ENCODE data around the gene ARHGAP11A.

ARHGAP11A gene

DNA sequence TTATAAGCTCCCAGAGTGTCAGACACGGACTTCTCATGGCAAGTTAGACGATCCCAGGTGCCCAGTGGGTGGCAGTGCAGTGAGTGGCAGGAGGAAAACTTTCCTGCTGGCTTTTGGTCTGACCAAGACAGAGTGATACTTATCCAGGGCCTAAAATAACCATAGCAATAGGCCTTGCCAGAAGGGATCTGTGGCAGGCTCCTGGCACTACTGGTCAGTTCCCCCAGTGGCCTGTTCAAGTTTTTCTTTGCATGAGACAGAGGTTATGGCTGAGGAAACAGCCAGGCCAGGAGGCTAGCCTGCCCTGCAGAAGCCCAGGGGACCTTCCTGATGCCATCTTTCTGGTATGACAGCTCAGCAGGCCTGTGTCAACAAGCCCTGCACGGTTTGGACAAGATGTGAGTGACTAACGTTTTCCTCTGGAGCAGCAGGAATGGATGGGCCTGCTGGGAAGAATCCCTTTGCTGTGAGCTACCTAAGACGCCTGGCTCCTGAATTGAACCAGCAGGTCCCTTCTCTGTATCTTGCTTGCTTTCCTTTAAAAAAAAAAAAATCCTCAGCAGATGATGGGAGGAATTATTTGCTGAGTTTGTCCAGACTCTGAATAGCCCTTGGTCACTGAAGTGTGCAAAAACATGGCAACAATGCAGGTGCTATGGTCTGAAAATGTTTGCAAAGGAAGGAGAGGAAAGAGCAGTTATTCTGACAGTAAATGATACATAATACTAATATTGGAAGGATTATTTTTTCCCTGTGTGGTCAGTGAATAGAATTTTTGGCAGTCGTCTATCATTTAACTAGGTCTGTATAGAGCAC is 44.2 kb downstream of the ARHGAP11A start:
- H3K4me3 ChIP-seq (ENCODE audit: low read length): no peak overlapping the region
- TF ChIP-seq, protein P1, sequence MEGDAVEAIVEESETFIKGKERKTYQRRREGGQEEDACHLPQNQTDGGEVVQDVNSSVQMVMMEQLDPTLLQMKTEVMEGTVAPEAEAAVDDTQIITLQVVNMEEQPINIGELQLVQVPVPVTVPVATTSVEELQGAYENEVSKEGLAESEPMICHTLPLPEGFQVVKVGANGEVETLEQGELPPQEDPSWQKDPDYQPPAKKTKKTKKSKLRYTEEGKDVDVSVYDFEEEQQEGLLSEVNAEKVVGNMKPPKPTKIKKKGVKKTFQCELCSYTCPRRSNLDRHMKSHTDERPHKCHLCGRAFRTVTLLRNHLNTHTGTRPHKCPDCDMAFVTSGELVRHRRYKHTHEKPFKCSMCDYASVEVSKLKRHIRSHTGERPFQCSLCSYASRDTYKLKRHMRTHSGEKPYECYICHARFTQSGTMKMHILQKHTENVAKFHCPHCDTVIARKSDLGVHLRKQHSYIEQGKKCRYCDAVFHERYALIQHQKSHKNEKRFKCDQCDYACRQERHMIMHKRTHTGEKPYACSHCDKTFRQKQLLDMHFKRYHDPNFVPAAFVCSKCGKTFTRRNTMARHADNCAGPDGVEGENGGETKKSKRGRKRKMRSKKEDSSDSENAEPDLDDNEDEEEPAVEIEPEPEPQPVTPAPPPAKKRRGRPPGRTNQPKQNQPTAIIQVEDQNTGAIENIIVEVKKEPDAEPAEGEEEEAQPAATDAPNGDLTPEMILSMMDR (IDR thresholded peaks at IDR 0.05; ENCODE audit: insufficient read depth, low read depth, low read length, missing control alignments): no peak
- DNase-seq (ENCODE audit: low read depth): peak; percentile 97

DNA sequence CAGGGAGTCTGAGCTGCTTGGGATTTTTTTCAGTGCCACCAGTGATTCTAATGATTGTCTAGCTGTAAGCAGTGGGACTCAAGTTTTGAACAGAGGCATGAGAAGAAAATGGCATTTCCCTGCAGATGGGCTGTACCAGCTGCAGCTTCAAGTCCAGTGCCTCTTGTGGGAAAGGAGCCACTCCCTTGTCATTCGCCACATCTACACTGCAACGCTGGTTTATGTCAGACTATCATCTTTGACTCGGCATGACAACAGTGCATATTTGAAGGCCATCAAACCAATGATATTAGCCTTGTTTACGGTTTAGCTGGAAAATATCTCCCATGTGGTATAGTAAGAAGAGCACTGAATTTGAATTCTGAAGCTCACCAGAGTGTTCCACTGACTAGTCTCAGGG is 48.4 kb downstream of the ARHGAP11A start:
- no peak overlapping the region for H3K4me3 ChIP-seq (ENCODE audit: low read length)
- no peak for DNase-seq (ENCODE audit: low read depth)
- TF ChIP-seq, protein P1 (IDR thresholded peaks at IDR 0.05; ENCODE audit: insufficient read depth, low read depth, low read length, missing control alignments): no peak

DNA sequence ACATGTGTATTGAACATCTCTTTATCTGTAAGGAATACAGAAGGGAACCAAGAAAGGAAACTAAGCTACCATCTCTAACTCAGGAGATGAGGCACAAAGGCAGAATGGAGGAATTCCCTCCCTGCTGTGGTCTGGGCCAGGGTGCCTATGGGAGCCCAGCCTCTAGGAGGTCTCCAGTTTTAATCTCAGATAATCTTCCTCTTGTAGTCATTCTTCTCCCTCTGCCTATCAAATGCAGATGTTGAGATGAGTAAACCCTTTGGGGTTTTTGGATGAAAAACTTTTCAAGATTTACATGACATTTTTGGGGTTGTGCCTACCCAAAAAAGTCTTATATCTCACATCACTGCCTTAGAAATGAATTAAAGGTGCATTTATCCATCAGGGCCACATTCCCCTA is 49.5 kb downstream of the ARHGAP11A start:
- no peak overlapping the region for H3K4me3 ChIP-seq (ENCODE audit: low read length)
- DNase-seq (ENCODE audit: low read depth): no peak
- TF ChIP-seq, protein P1 (IDR thresholded peaks at IDR 0.05; ENCODE audit: insufficient read depth, low read depth, low read length, missing control alignments): no peak

DNA sequence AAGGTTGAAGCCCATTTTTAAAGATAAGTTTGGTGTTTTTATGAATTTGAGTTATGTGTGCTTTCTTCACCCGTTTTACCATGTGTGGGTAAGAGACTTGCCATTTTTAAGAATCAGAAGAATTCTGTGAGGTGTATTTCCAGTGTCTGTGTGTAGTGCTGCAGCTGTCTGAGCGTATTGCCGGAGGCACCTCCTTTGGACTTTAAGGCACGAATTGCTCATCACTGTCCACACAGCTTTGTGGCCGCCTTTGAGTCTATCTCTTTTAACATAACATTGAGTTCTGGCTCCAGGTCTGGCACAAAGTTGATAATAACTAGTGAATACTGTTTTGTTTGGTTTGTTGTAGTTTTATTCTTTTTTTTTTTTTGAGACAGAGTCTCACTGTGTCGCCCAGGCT is 52.0 kb downstream of the ARHGAP11A start:
- DNase-seq (ENCODE audit: low read depth): no peak
- H3K4me3 ChIP-seq (ENCODE audit: low read length): no peak overlapping the region
- TF ChIP-seq, protein P1 (IDR thresholded peaks at IDR 0.05; ENCODE audit: insufficient read depth, low read depth, low read length, missing control alignments): no peak

DNA sequence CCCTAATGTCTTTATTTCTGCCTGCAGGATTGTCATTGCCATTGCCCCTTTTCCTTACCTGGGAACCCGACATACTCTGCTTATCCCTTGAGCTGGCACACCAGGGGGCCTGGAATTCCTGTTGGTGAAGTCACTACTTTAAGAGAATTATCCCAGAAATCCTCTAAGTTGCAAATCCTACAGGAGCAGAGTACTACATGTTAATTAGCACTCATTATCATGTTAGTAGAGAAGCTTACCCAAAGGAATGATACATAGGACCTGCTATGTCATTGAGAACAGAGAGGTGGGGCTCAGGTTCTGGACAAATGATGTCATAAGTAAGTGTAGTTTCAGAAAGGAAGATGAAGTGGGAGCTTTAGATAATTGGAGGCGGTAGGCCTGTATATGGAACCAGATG is 53.6 kb downstream of the ARHGAP11A start:
- TF ChIP-seq, protein P1 (IDR thresholded peaks at IDR 0.05; ENCODE audit: insufficient read depth, low read depth, low read length, missing control alignments): no peak
- no peak for DNase-seq (ENCODE audit: low read depth)
- no peak overlapping the region for H3K4me3 ChIP-seq (ENCODE audit: low read length)

DNA sequence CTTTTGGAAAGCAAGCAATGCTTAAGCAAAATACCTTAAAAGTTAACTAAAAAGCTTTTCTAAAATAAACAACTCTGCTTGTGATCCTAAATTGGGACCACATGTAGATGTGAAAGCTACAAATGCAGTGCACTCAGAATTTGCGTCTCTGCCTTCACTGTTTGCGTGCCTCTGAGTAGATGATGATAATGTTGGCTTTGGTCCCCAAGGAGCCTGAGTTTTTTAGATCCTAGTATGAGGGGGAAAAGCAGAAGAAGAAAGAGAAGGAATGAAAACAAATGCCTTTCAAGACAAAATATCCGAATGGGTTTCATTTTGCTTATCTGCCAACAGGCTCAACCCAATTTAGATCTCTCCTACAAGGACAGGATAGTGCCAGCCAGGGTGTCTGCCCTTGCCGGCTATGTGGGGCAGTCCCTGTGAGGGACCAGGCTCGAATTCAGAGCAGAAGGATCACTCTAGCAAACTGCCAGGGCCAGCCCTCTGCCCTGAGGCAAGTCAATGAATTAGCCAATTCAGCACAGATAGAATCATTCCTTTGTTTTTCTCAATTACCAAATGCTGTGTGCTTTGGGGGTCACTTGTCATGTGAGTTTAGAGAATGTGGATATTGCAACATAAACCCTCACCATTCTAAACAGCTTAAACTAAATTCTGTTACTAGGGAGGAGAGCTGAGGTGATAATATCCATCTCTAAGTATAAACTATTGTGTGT is 54.8 kb downstream of the ARHGAP11A start:
- H3K4me3 ChIP-seq (ENCODE audit: low read length): no peak overlapping the region
- TF ChIP-seq, protein P1 (IDR thresholded peaks at IDR 0.05; ENCODE audit: insufficient read depth, low read depth, low read length, missing control alignments): no peak
- DNase-seq (ENCODE audit: low read depth): peak; percentile 55

Data from epithelial cell of esophagus (primary cell).